HG03045 (cell line): ENCODE results near the gene MKNK1.

Experiments used
- ATAC-seq: cut with Tn5 transposase; IDR thresholded peaks from one replicate; pipeline ENCODE4 v1.9.1; 2021; ENCODE audit warnings: mild to moderate bottlenecking, moderate library complexity; ENCODE audit not compliant: unreplicated experiment

The MKNK1 gene

GRCh38 chr1:46619656-46620258 is 15.7 kb upstream of the MKNK1 start:
- ATAC-seq, result no peak

DNA sequence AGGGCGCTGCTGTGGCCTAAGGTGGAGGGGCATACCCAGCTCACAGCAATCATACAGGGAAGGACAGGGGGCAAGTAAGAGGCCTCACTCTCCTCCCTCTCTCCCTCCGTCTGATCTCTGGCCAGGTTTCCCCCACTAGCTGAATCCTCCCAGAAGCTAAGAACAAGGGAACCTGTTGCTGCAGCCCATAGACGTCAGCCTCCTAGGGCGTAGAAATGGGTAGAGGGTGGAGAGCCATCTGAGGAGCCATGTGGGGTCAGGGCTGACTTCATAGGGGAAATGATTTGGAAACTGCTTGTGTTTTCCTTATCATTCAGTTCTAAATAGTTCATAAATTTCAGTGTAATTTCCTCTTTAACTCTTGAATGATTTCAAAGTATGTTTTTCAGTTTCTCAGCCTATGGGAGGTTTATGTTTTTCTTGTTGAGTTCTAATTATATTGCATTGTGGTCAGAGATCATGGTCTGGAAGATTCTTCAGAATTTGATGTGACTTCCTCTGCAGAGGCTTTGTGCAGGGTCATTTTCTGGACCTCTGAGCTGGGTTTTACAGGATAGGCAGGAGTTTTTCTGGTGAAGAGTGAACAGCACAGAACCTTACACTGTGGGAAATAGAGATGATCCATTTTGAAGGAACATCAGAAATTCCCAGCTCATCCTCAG is 14.8 kb upstream of the MKNK1 start:
- ATAC-seq, result no peak

- ATAC-seq, result no peak
These were observed 13.8 kb upstream of the MKNK1 start for GRCh38 chr1:46617833-46618232.

DNA sequence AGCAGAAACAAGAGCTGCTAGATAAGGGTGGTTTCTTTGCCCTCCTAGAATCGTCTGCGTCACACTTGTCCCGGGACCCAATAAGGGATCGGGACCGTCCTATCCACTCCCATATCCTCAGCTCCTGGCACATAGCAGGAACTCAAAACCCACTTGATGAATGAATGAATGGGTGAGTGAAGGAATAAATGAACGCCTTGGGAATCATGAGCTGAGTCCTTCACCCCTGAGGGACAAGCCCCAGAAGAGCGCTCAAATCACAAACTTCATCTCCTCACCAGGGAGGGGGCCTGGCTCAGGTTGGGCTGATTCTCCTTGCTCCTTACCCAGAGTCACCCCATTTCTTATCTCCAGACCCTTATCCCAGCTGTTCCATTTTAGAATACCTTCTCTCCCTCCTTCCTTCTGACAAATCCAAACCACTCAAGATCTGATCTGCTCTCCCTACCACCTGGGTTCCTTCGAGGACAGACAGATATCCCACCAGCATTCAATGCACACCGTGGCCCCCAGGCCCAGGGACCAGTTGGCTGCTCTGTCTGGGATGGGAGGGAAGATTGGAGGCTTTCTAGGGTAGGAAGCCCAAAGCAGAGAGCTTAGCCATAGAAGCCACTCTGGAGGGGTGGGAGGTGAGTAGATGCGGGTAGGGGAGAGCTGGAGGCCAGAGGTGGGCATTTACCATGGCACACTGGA is 13.2 kb upstream of the MKNK1 start:
- ATAC-seq, result no peak

DNA sequence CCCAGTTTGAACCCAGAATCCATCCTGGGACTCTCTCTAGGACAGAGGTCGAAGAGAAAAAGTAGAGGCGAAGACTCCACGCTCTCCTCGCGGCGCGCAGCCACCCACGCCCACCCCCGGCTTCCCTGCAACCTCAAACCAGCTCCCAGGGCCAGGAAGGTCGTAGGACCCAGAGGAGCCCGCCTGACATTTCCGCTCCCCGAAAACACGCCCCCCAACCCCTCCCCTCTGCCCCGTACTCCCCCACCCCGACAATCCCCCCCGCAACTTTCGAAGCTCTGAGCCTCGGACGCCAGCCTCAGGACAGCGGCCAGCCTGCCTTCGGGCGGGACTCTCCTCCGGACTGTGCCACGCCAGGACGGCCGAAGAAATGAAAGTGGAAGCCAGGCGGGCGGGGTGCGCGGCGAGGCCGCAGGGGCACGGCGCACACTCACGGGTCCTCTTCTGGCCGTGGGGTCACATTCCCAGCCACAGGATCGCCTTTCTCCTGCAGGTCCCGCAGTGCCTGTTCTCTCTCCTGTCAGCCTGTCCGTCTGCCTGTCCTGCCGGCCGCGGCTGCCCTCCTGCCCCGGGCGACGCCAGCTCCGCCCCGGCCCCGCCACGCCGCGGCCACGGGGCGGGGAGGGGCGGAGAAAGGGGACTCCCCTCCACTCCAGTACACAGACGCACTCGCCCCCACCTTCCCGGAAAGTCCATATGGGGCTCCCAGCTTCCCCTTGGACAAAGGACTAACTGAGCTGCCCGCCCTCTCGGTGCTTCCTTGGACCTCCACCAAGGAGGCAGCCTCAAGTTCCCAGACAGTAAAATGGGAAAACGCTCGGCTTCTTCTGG is 12.4 kb upstream of the MKNK1 start, which contains the start of gene MOB3C:
MOB3C (minus strand) TSS at position 535 of the 831 bp plus-strand sequence. CDS start 3,490 bp downstream, outside the sequence.
- peak; percentile 67 for ATAC-seq

- ATAC-seq, result no peak
These were observed 11.7 kb upstream of the MKNK1 start for GRCh38 chr1:46615735-46616134.

DNA sequence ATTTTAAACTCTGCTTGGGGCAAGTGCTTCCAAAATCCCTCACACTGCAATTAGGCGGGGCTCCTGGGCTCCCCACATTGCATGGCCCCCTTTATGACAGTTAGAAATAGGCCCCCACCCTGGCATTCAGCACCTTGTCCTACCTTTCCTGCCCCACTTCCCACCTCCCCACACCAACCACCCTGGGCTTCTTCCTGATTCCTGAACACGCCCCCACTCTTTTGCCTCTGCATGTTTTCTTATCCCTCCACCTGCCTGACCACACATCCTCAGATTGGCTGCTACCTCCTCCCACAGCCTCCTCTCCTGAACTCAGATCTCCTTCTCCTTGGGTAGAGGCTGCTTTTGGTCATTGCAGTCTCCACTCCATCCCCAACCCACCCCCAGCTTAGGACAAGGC is 11.0 kb upstream of the MKNK1 start:
- no peak for ATAC-seq

- ATAC-seq, result no peak
These were observed 10.5 kb upstream of the MKNK1 start for GRCh38 chr1:46614604-46614984.

DNA sequence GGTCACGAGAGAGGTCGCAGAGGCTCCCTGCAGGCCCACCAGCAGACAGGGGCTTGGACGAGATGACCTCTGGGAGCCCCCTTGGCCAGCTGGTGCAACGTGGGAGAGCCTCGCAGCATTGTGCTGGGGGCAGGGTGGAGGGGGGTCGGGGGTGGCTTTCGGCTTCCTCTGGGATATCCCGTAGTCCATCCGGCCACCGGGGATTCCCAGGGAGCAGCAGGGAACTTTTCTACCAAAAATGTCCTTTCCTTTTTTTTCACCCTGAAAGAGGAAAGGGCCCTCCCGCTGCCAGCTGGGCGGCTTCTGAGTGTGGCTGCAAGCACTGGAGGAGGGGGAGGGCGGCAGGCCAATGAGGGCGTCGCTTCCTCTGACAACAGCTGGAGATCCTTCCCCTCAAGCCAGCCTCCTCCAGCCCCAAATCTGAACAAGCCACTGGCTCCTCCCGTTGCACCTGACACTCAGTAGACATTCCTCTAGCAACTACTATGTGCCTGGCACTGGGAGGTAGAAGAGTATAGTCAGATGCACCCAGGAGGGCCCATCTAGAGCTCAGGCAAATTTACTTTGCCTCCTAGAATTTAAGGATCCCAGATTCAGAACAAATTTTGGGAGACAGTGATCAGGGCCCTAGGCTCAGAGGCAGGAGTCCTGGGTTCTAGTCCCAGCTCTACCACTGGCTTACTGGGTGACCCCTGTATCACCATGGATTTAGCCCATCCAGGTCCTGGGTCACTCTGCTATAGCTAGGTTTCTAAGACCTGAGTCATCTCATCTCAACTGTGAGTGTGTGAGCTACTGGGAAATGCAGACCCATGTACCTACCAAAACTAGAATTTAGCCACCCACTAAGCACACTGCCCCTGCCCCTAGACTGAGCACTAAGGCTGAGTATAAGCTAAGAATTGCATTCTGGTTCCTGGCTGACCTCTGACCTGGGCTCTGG is 9.9 kb upstream of the MKNK1 start:
- peak; percentile 59 for ATAC-seq

DNA sequence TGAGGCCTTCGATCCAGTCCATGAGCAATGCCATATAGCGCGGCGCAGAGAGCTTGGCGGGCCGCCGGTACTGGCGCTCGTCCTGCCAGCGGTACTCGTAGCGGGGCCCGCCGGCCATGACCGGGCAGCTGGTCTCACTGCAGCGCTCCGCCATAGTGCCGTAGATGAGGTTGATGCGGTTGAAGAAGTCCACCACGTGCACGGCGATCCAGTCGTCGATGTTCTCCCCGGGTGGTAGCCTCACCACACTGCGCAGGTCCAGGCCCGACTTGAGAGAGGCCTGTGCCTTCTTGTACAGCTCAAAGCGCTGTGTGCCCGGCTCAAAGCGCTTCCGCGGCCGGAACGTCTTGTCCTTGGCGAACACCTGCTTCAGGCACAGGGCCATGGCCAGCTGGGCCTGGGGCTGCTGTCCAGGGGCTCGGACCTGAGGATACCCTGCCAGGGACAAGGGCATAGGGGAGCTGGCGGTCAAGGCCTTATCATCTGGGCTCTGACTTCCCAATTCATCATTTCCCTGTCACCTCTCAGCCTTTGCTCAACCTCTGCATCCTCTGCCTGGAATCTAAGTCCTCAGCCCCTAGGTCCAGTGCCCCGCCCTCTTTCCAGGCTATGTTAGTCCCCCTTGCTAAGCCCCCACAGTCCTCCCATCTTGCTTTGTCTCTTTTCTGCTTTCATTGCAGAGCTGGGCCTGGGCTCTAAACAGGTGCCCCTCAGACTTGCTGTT is 9.0 kb upstream of the MKNK1 start:
- no peak for ATAC-seq

GRCh38 chr1:46611691-46612221 is 7.7 kb upstream of the MKNK1 start:
- ATAC-seq, result no peak

DNA sequence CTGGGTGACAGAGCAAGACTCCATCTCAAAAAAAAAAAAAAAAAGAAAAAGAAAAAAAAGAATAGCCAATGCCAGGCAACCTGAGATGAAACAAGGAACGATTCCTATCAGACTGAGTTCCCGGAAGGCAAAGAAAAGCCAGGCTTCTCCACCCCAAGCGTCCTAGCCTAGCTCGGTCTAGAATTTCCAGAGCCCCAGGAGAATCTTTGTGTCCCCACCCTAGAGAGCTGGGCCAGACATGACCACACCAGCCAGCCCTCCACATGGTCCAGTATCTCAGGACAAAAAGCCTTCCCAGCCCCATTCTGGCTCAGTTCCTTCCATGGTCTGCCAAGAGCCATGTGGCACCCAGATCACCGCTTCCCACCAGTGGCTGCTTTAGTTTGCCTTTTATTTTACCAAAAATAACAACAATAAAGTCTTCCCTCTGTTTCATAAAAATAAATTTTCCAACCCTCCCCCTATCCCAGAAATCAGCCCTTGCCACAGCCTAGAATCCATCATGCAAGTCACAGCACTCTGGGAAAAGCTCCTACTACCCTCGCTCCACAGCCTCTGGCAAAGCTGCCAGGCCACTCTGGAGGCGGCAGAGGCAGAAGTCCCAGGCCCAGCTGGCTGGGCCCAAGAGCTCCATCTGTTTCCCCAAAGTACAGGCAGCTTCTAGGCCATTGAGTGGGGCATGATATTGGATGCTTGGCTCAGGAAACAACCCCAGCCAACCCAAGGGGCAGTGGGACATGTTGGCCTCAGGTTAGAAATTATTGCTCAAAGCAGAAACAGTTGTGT is 3.5 kb upstream of the MKNK1 start:
- no peak for ATAC-seq

DNA sequence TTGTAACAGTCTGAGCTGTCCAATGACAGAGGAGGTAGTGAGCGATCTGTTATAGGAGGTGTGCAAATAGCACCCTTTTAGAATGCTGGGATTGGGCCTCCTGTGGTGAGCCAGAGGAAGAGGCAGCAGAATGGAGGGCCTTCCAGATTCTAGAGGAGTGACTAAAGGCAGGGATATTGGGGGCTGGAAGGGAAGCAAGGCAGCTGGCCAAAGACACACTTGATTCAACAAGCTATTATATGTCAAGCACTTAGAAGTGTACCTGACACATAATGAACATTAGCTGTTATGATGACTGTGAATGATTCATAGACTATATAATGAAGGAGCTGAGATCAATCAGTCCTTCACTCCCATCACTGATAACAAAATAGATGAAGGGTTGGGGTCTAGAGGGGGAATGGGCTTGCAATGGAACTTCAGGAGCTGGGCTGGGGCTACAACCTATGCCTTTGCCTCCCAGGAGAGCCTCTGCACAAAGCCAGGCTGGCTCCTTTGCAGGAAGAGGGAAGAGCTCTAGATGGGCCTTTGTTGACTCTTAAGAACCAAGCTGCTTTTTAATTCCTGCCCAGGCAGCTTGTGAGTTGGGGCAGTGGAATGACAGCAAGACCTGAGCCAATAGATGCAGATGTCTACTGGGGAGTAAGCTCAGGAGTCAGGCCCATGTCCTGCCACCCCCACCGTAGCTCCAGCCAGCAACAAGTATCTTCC is 2.3 kb upstream of the MKNK1 start:
- ATAC-seq, result no peak

- ATAC-seq, result no peak
These were observed 1.2 kb upstream of the MKNK1 start for GRCh38 chr1:46605232-46605631.

GRCh38 chr1:46603481-46603857 is 599 bp downstream of the MKNK1 start:
- no peak for ATAC-seq

GRCh38 chr1:46601257-46602007 is 2.6 kb downstream of the MKNK1 start:
- ATAC-seq, result no peak
